Mesenteric fat pad (tissue), 1 donor: ENCODE data around the gene WHRN. TPM values are rescaled to one million over a fixed set of nuclear protein-coding genes. Genes with fewer than 3 reads are reported as not detected.

Source experiments
- DNase-seq: peaks from one replicate; pipeline ENCODE4 v3.0.0-alpha.2; 2020; ENCODE audit warnings: low spot score
- total RNA-seq: library from RNA; stranded (reverse); fragmentation: NEBNext Ultra II Directional; extraction: Animal tissue kit (Norgen Biotek cat#: 25700); gene quantifications from one replicate; pipeline ENCODE4 v1.2.1, GENCODE V29; 2021
- donor health status: DM: yes; HTN: yes; CAD: no.

The WHRN gene
- total RNA-seq, 1 donor from 2014 or later, result 5.5 TPM

DNA sequence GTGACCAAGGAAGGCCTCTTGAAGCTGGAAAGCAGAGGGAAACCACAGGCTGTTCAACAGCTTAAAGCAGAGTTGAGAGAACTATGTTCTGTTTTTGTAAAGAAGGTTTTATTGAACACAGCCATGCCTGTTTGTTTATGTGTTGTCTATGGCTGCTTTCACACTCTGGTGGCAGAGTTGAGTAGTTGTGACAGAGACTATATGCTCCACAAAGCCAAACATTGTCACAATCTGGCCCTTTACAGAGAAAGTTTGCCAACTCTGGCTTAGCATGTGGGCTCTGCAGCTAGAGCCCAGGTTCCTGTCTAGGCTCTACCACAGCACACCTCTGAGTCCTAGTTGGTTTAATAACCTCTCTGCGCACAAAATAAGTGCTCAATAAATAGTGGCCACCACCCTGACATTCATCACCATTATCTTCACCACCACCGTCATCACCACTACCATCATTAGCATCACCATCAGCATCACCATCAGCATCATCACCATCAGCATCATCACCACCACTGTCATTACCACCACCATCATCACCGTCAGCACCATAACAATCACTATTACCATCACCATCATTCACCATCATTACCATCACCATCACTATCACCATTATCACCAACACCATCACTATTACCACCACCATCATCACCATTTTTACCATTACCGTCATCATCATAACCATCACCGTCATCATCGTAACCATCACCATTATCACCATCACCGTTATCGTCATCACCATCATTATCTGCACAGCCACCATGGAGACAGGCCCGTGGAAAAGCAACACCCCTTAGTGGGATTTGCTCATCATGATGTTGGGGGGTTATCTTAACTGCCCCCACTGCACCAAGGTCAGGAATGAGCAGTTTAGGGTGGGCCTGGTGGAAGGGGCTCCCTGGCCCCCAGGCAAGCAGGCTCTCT lies 135.8 kb downstream of the WHRN start:
- DNase-seq, result no peak

DNA sequence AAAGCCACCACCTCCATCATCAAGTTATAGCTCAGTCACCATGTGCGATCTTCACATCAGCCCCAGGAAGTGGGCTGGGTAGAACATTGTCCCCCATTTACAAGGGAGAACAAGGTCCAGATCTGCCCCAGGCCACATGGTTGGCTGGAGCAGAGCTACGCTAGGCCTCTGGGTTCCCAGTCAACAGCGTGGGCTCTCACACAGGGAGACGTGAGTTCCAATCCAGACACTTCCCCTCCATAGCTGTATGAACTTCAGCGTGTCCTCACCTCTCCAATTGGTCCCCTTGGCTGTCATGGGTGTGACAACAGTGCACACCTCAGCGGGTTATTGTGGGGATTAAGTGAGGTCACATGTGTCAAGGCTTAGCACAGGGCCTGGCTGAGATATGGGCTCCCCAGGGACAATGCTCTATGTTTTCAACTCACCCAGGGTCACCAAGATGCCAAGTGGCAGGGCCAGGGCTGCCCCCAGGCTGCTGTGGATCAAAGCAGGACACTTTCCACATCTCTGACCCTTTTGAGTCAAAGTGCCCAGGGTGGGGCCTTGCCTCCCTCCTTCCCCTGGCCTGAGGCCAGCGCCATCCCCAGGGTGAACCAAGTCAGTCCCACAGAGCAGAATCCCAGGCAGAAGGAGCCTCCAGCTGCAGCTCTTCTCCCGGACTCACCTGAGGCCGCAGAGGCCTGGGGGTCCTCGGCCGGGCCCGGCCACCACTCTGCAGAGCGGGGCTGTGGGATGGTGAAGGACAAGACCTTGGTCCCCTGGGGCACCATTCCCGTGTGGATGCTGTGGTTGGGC lies 137.3 kb downstream of the WHRN start:
- no peak for DNase-seq

DNA sequence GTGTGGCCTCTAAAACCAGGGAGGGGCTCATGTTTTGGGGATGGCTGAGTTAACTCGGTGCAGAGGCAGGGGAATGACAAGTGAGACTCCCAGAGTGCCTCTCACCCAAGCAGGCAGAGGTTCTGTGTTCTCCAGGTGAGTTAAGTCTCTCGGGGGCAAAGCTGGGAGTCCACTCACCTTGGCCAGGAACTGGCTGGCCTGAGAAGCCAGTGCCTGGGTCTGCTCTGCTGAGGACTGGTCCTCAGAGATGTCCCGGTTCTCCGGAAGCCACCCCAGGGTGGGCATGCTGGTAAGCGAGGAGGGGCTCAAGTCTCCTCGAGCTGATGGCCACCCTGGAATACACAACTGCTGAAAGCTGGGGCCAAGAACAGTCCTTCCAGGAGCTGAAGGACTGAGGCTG lies 137.9 kb downstream of the WHRN start:
- DNase-seq, result no peak

DNA sequence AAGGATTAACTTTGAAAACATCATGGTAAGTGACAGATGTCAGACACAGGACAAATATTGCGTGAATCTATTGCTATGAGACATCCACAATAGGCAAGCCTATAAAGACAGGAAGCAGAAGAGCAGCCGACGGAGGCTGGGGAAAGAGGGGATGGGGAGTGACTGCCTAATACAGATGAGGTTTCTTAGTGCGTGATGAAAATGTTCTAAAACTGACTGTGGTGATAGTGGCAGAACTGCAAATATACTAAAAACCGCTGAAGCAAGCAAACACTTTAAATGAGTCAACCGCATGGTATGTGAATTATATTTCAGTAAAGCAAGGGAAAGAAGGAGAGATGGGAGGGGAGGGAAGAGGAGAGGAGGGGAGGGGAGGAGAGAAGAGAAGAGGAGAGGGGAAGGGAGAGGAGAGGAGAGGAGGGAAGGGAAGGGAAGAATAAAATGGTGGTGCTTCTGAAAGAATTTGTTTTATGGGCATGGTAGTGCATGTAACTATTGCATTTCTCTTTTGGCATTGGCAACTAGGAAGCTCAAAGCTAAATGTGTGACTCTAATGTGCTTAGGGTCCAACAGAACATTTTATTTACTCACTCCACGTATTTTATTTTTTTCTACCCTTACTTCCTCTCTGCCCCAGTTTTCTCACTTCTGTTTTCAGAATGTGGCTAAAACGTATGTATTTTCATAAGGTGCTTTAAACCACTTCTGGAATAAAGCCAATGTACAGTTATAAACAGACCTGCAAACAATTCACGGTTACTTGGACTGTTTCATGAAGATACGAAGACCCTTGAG lies 138.7 kb downstream of the WHRN start:
- DNase-seq, result no peak

GRCh38 chr9:114365194-114365593 lies 140.1 kb downstream of the WHRN start:
- DNase-seq, result no peak

DNA sequence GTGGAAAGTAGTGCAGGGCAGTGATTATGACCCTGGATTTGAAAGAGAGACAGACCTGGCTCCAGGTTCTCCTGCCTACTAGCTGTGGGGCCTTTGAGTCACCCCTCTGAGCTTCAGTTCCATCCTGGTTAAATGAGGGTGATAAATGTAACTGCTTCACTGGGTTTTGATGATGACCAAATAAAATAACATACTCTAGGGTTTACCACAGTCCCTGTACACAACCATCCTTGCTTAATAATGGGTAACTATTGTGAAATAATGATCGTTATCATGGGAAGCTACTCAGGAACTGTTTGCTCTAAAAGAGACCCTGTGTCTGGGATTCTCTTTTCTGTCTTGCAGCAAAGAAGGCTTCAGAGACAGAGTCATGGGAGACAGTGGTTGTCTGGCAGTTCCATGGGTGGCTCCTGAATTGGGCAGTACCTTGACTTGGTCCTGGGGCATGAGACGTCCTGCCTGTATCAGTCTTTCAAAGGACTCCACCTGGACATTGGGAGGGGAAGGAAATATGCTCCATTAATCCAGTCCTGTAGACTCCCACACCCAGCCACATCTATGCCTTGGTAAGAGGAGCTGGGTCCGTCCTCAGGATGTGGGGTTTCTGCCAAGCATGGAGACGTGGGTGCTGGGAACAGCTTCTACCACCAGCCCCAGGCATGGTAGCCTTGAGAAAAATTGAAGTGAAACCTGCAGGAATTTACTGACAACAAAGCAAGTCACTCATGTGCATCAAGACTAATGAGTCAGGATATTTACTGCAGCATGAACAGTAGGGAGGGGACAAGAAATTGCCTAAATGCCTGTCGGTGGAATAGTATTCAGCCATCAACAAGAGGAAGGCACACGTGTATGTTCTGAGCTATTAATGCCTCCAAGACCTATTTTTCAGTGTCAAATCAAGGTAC lies 140.9 kb downstream of the WHRN start:
- no peak for DNase-seq

GRCh38 chr9:114363424-114363823 lies 141.8 kb downstream of the WHRN start:
- no peak for DNase-seq

DNA sequence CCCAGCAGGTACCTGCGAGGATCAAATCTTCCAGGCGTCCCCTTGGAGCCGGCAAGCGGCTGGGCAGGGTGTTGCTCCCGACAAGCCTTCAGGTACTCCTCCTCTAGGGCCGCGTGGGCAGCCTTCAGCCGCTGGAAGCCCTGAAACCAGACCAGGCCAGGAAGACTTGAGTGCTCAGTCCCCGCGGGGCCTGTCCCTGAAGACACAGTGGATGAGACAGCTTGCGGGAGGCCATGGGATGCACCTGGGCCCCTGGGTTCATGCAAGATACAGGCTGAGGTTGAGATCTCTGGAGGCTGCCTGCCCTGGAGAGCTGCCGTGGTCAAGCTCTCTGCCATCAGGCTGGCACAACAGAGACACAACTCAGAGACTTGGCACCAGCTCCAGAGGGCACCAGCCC lies 142.9 kb downstream of the WHRN start:
- DNase-seq, result no peak

- DNase-seq, result no peak
These were observed 143.7 kb downstream of the WHRN start for GRCh38 chr9:114361542-114361941.

DNA sequence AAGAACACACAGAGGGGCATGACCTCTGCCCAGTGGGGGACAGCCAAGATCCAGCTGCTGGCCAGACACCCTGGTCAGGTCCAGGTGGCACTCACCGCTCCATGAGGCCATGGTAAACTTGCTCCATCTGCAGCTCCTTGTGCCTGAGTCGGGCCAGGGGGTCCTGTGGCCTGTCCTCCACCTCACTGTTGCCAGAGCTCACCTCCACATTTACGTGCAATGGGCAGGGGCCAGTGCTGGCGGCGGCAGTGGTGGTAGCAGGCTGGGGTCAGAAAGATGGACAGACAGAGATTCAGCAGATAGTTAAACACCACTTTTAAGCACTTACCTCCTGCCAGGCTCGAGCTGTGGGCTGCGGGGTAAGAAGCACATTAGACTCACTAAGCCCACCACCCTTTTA lies 145.5 kb downstream of the WHRN start:
- no peak for DNase-seq

DNA sequence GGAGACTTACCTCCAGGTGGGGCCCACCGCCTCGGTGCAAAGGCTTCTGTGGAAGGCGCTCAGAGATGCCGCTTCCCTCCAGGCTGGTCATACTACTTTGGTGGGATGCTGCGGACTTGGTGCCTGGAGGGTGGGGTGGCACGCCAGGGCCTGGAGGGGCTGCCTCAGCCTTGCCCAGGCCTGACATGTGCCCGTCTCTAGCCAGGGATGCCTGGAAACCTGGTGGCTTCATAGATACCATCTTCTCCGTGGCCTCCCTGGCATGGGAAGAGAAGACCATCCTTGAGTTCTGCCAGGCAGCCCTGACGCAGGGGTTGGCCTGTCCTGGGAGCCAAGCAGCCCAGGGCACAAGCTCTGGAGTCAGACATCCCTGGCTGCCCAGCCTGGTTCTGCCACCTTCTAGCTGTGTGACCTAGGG lies 147.4 kb downstream of the WHRN start:
- DNase-seq, result no peak

DNA sequence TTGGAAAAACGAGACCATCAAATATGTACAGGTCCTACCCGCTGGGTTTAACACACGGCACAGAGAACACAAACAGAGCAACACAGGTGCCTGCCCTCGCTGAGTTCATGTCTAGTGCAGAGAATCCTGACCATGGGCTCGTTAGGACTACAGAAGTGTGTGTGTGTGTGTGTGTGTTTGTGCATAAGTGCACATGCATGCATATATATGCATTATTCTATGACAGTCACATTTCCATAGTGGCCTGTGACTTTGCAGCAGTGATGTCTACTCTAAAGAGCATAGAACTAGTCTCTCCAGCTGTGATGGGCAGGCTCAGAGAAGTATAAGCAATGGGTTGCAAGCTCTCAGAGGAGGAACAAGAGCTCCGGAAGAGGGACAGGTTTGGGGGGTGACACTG lies 147.9 kb downstream of the WHRN start:
- DNase-seq, result no peak

DNA sequence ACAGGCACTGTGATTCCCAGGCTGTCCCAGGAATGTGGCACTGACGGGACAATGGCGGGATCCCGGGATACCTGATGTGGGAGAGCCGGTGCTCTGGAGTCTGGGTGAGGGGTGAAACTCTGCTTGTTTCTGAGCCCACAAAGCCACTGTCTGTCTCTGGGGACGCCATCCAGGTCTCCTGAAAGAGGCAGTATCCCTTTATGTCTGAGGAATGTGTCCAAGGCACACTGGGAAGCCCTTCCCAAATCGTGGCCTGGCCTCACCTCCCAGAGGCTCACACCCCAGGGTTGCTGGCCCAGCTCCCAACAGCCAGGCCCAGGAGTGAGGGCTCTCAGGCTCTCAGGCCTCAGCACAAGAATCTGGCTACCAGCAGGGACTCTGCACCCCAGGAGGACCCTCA lies 148.5 kb downstream of the WHRN start:
- no peak for DNase-seq

GRCh38 chr9:114355821-114356220 lies 149.5 kb downstream of the WHRN start:
- DNase-seq, result no peak

Other genes with a start within 250 kb of the WHRN start
- 0.64 TPM for gene ORM1, start 182.4 kb downstream of the WHRN start, total RNA-seq
- gene ORM2, start 175.6 kb downstream of the WHRN start, total RNA-seq, result not detected
- 44.9 TPM for gene AKNA, start 117.5 kb downstream of the WHRN start, total RNA-seq
- 70.4 TPM for gene ATP6V1G1, start 82.3 kb upstream of the WHRN start, total RNA-seq
- gene TMEM268, start 105.8 kb upstream of the WHRN start, total RNA-seq, result 32.7 TPM
- gene TEX53, start 152.3 kb upstream of the WHRN start, total RNA-seq, result not detected
- not detected for gene TEX48, start 176.7 kb upstream of the WHRN start, total RNA-seq